ENCODE data around the gene SRGAP3.

SRGAP3 gene

GRCh38 chr3:9172851-9173321 is 76.6 kb downstream of the SRGAP3 start:
- Histone ChIP-seq H3K9me3 (ENCODE audit: insufficient read depth, low read depth, low read length) (no peaks in the 10 kb centered on the region), H3K27me3 (ENCODE audit: insufficient read depth, low read length) (no peaks in the 10 kb centered on the region), H3K27ac (ENCODE audit: low read depth, low read length) (no peak overlapping the region), H3K4me1 (ENCODE audit: insufficient read depth, low read length) (peaks cover 8% of the 10 kb centered on the region; the same call in 1 of the 2 replicates), H3K4me3 (ENCODE audit: low read length) (no peak overlapping the region), H3K9ac (ENCODE audit: low read depth, low read length) (no peak overlapping the region), H3K36me3 (ENCODE audit: insufficient read depth, low read length) (no peaks in the 10 kb centered on the region)
- WGBS, result 94% methylated on average over 11 of the region's 11 CpGs

DNA sequence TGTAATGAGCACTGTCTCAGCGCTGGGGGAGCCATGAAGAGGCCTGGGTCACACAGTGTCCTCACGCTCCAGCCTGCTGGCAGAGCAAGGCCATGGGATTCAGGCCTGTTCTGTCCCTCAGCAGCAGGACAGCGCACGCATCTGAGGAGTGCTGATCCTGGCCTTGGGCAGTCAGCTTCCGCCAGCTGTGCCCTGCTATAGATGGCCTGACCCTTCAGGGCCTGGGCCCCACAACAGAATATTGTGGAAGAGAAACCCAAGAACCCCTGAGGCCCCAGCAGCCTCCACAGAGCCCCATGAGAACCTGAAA is 78.6 kb downstream of the SRGAP3 start:
- H3K4me1 ChIP-seq (ENCODE audit: insufficient read depth, low read length), result peaks cover 9% of the 10 kb centered on the region; the same call in 1 of the 2 replicates
- WGBS, result 89% methylated on average over 5 of the region's 5 CpGs

GRCh38 chr3:9169956-9170850 is 79.2 kb downstream of the SRGAP3 start:
- no peak overlapping the region for H3K9ac ChIP-seq (ENCODE audit: low read depth, low read length)
- no peaks in the 10 kb centered on the region for H3K27me3 ChIP-seq (ENCODE audit: insufficient read depth, low read length)
- H3K9me3 ChIP-seq (ENCODE audit: insufficient read depth, low read depth, low read length), result no peaks in the 10 kb centered on the region
- H3K36me3 ChIP-seq (ENCODE audit: insufficient read depth, low read length), result no peaks in the 10 kb centered on the region
- WGBS, result 87% methylated on average over 15 of the region's 18 CpGs
- peaks cover 9% of the 10 kb centered on the region; the same call in 1 of the 2 replicates for H3K4me1 ChIP-seq (ENCODE audit: insufficient read depth, low read length)
- no peak overlapping the region for H3K27ac ChIP-seq (ENCODE audit: low read depth, low read length)
- no peak overlapping the region for H3K4me3 ChIP-seq (ENCODE audit: low read length)

More for the DNA sequence above, 78.6 kb downstream of the SRGAP3 start:
- H3K9me3 ChIP-seq (ENCODE audit: insufficient read depth, low read depth, low read length), result no peaks in the 10 kb centered on the region
- H3K27ac ChIP-seq (ENCODE audit: low read depth, low read length), result no peak overlapping the region
- no peaks in the 10 kb centered on the region for H3K36me3 ChIP-seq (ENCODE audit: insufficient read depth, low read length)
- no peak overlapping the region for H3K9ac ChIP-seq (ENCODE audit: low read depth, low read length)
- no peaks in the 10 kb centered on the region for H3K27me3 ChIP-seq (ENCODE audit: insufficient read depth, low read length)
- H3K4me3 ChIP-seq (ENCODE audit: low read length), result no peak overlapping the region

DNA sequence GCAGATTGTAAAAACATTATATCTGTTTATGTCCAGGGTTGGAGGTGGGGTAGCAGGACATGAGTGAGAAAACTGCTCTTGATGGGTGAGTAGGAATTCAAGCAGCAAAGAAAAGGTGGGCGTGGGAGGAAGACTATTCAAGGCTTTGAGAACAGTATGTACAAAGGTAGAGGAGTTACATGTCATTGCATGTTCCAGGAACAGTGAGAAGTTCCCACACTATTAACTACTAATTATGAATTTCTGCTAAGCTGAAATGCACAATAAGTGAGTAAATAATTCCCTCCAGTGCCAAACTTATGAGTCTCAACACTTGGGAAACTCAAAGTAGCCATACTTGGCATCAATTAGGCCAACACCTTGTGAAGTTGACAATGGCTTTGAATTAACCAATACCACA is 80.1 kb downstream of the SRGAP3 start:
- H3K4me1 ChIP-seq (ENCODE audit: insufficient read depth, low read length), result peaks cover 9% of the 10 kb centered on the region; the same call in 1 of the 2 replicates
- H3K9ac ChIP-seq (ENCODE audit: low read depth, low read length), result no peak overlapping the region
- H3K27ac ChIP-seq (ENCODE audit: low read depth, low read length), result no peak overlapping the region
- H3K36me3 ChIP-seq (ENCODE audit: insufficient read depth, low read length), result no peaks in the 10 kb centered on the region
- no peaks in the 10 kb centered on the region for H3K27me3 ChIP-seq (ENCODE audit: insufficient read depth, low read length)
- H3K9me3 ChIP-seq (ENCODE audit: insufficient read depth, low read depth, low read length), result no peaks in the 10 kb centered on the region
- WGBS, result 97% methylated on average over 1 of the region's 1 CpG
- no peak overlapping the region for H3K4me3 ChIP-seq (ENCODE audit: low read length)

DNA sequence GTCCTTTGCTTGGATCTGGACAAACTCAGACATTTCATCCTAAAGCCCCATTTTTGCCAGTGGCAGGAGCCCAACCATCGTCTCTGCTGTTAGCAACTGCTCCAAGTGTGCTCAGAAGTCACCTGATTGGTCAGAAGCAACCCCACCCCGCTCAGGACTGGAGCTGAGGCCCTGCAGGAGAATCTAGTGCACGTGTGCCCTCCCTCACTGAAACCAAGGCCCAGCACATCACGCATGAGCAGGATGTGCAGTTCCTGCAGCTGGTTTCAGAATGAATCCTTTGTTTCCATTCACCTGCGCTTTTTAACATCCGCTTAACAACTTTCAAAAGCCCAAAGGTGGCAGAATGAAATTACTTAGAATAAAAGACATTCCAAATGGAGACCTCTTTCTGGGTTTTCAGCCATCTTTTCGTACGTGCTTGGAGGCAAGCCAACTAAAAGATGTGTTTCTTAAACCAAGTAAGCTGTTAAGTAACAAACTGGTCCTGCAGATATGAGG is 81.2 kb downstream of the SRGAP3 start:
- H3K9ac ChIP-seq (ENCODE audit: low read depth, low read length), result no peak overlapping the region
- H3K36me3 ChIP-seq (ENCODE audit: insufficient read depth, low read length), result no peaks in the 10 kb centered on the region
- 75% methylated on average over 8 of the region's 8 CpGs for WGBS
- no peaks in the 10 kb centered on the region for H3K9me3 ChIP-seq (ENCODE audit: insufficient read depth, low read depth, low read length)
- H3K4me1 ChIP-seq (ENCODE audit: insufficient read depth, low read length), result peaks cover 9% of the 10 kb centered on the region; the same call in 1 of the 2 replicates
- no peaks in the 10 kb centered on the region for H3K27me3 ChIP-seq (ENCODE audit: insufficient read depth, low read length)
- H3K4me3 ChIP-seq (ENCODE audit: low read length), result no peak overlapping the region
- no peak overlapping the region for H3K27ac ChIP-seq (ENCODE audit: low read depth, low read length)

DNA sequence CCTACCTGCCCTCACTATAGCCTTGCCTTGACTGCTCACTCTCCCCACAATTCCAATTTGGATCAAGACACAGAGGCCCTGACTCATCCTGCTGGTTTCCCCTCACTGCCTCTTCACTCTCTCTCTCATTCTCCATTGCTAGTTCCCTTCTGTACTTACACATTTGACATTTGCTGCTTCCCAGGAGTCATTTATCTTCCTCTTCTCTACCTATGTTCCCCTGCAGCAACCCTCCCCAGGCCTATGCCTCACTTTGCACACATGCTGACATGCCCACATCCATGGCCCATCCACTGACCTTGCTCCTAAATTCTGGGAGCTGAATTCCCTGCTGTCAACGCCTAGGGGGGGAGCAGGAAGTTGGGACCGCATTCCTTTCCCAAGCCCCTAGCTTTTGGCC is 82.2 kb downstream of the SRGAP3 start:
- Histone ChIP-seq H3K36me3 (ENCODE audit: insufficient read depth, low read length) (no peaks in the 10 kb centered on the region), H3K9ac (ENCODE audit: low read depth, low read length) (no peak overlapping the region), H3K9me3 (ENCODE audit: insufficient read depth, low read depth, low read length) (no peaks in the 10 kb centered on the region), H3K27me3 (ENCODE audit: insufficient read depth, low read length) (no peaks in the 10 kb centered on the region), H3K4me3 (ENCODE audit: low read length) (no peak overlapping the region), H3K4me1 (ENCODE audit: insufficient read depth, low read length) (peaks cover 9% of the 10 kb centered on the region; the same call in 1 of the 2 replicates), H3K27ac (ENCODE audit: low read depth, low read length) (no peak overlapping the region)
- 86% methylated on average over 2 of the region's 2 CpGs for WGBS

DNA sequence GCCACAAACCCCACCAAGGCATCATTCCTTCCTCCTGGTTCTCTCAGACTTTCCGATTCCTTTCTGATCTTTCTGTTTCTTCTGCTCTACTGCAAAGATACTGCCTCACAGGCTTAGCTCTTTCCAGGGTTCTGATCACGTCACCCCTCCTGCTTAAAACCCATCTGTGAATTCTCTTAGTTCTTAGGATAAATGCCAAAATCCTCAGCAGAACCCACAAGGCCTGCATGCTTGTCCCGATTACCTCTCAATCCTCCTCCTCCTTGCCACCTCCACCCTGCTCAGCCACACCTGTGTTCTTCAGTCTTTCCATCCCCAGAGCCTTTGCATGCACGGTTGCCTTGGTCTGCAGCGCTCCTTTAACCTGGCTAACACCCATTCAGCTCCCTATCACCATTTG is 84.0 kb downstream of the SRGAP3 start:
- H3K27me3 ChIP-seq (ENCODE audit: insufficient read depth, low read length), result no peaks in the 10 kb centered on the region
- no peak overlapping the region for H3K27ac ChIP-seq (ENCODE audit: low read depth, low read length)
- no peak overlapping the region for H3K4me3 ChIP-seq (ENCODE audit: low read length)
- H3K9me3 ChIP-seq (ENCODE audit: insufficient read depth, low read depth, low read length), result no peaks in the 10 kb centered on the region
- H3K4me1 ChIP-seq (ENCODE audit: insufficient read depth, low read length), result peaks cover 9% of the 10 kb centered on the region; the same call in 1 of the 2 replicates
- WGBS, result 90% methylated on average over 5 of the region's 5 CpGs
- H3K9ac ChIP-seq (ENCODE audit: low read depth, low read length), result no peak overlapping the region
- H3K36me3 ChIP-seq (ENCODE audit: insufficient read depth, low read length), result no peaks in the 10 kb centered on the region

GRCh38 chr3:9163289-9163688 is 86.2 kb downstream of the SRGAP3 start:
- Histone ChIP-seq H3K27me3 (ENCODE audit: insufficient read depth, low read length) (no peaks in the 10 kb centered on the region), H3K27ac (ENCODE audit: low read depth, low read length) (no peak overlapping the region), H3K9me3 (ENCODE audit: insufficient read depth, low read depth, low read length) (no peaks in the 10 kb centered on the region), H3K9ac (ENCODE audit: low read depth, low read length) (no peak overlapping the region), H3K4me3 (ENCODE audit: low read length) (no peak overlapping the region), H3K36me3 (ENCODE audit: insufficient read depth, low read length) (no peaks in the 10 kb centered on the region), H3K4me1 (ENCODE audit: insufficient read depth, low read length) (peaks cover 8% of the 10 kb centered on the region; the same call in 1 of the 2 replicates)
- 88% methylated on average over 12 of the region's 12 CpGs for WGBS

DNA sequence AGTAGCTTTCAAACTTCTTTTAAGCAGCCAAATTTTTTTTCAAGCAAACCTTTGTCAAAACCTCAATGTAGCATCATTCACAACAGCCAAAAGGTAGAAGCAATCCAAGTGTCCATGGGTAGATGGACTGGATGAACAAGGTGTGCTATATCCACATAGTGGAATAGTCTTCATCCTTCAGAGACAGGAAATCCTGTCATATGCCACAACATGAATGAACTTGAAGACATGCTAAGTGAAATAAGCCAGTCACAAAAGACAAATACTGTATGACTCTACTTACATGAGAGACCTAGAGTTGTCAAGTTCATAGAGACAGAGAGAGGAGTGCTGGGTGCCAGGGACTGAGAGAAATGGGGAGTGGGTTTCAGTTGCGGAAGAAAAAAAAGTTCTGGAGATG is 87.6 kb downstream of the SRGAP3 start:
- Histone ChIP-seq H3K9me3 (ENCODE audit: insufficient read depth, low read depth, low read length) (no peaks in the 10 kb centered on the region), H3K27ac (ENCODE audit: low read depth, low read length) (no peak overlapping the region)
- WGBS, result 92% methylated on average over 1 of the region's 1 CpG

GRCh38 chr3:9161298-9161697 is 88.1 kb downstream of the SRGAP3 start:
- no peak overlapping the region for H3K27ac ChIP-seq (ENCODE audit: low read depth, low read length)
- no peaks in the 10 kb centered on the region for H3K27me3 ChIP-seq (ENCODE audit: insufficient read depth, low read length)
- no peak overlapping the region for H3K9ac ChIP-seq (ENCODE audit: low read depth, low read length)
- H3K36me3 ChIP-seq (ENCODE audit: insufficient read depth, low read length), result no peaks in the 10 kb centered on the region
- WGBS, result 92% methylated on average over 4 of the region's 4 CpGs
- H3K4me1 ChIP-seq (ENCODE audit: insufficient read depth, low read length), result peaks cover 10% of the 10 kb centered on the region
- H3K4me3 ChIP-seq (ENCODE audit: low read length), result no peak overlapping the region
- H3K9me3 ChIP-seq (ENCODE audit: insufficient read depth, low read depth, low read length), result no peaks in the 10 kb centered on the region

More for the DNA sequence above, 87.6 kb downstream of the SRGAP3 start:
- Histone ChIP-seq H3K27me3 (ENCODE audit: insufficient read depth, low read length) (no peaks in the 10 kb centered on the region), H3K36me3 (ENCODE audit: insufficient read depth, low read length) (no peaks in the 10 kb centered on the region), H3K4me1 (ENCODE audit: insufficient read depth, low read length) (peaks cover 10% of the 10 kb centered on the region), H3K4me3 (ENCODE audit: low read length) (no peak overlapping the region), H3K9ac (ENCODE audit: low read depth, low read length) (no peak overlapping the region)

- Histone ChIP-seq H3K27ac (ENCODE audit: low read depth, low read length) (no peak overlapping the region), H3K27me3 (ENCODE audit: insufficient read depth, low read length) (no peaks in the 10 kb centered on the region), H3K36me3 (ENCODE audit: insufficient read depth, low read length) (no peaks in the 10 kb centered on the region), H3K9ac (ENCODE audit: low read depth, low read length) (no peak overlapping the region), H3K4me3 (ENCODE audit: low read length) (no peak overlapping the region), H3K4me1 (ENCODE audit: insufficient read depth, low read length) (peaks cover 15% of the 10 kb centered on the region), H3K9me3 (ENCODE audit: insufficient read depth, low read depth, low read length) (no peaks in the 10 kb centered on the region)
- WGBS, result 74% methylated on average over 13 of the region's 13 CpGs
Measured at GRCh38 chr3:9158865-9159630, 90.4 kb downstream of the SRGAP3 start.
